Neural cell (in vitro differentiated cells): ENCODE measurements around the gene KRTAP12-1.

Experiments used
- CTCF ChIP-seq: fragments of 450-650 bp; IDR thresholded peaks from 2 replicates; pipeline ENCODE4 v1.5.1; 2014; ENCODE audit warnings: antibody characterized with exemption, mild to moderate bottlenecking, moderate library complexity; ENCODE audit not compliant: poor library complexity, severe bottlenecking
- EZH2 ChIP-seq: fragments of 200-600, 300-800 bp; shearing (Covaris generic), sonication (generic); IDR thresholded peaks from 2 replicates; pipeline ENCODE4 v1.6.1; 2014; ENCODE audit warnings: antibody characterized with exemption, low read length, borderline replicate concordance, mild to moderate bottlenecking; ENCODE audit not compliant: insufficient read depth, poor library complexity, severe bottlenecking
- POLR2AphosphoS5 ChIP-seq: IDR thresholded peaks from 2 replicates; pipeline ENCODE4 v1.6.1; 2012
- RAD21 ChIP-seq: fragments of 450-650 bp; conservative IDR thresholded peaks from 2 replicates; pipeline ENCODE4 v1.6.1; 2014; ENCODE audit warnings: antibody characterized with exemption, mild to moderate bottlenecking, moderate library complexity

GRCh38 chr21:44639331-44639655 is 42.7 kb downstream of the KRTAP12-1 start:
- TF ChIP-seq POLR2AphosphoS5 (no peak), RAD21 (no peak), CTCF (no peak), EZH2 (no peak)
